HL-60 (cell line): ENCODE data around the gene FGF21.

ENCODE experiments used
- CTCF ChIP-seq: IDR thresholded peaks from one replicate; pipeline ENCODE4 v1.5.1; 2011; ENCODE audit warnings: low read length, control low read depth, inconsistent platforms; ENCODE audit not compliant: insufficient read depth
- GABPA ChIP-seq: IDR thresholded peaks from 2 replicates; pipeline ENCODE4 v1.6.1; 2012; ENCODE audit warnings: low read depth
- POLR2AphosphoS5 ChIP-seq: IDR thresholded peaks from 2 replicates; pipeline ENCODE4 v1.6.1; 2012; ENCODE audit warnings: low read depth
- REST ChIP-seq: IDR thresholded peaks from 2 replicates; pipeline ENCODE4 v1.6.1; 2012; ENCODE audit warnings: low read depth; ENCODE audit not compliant: insufficient replicate concordance

GRCh38 chr19:48720251-48720612 lies 35.1 kb upstream of the FGF21 start:
- TF ChIP-seq CTCF = no peak
- no peak for TF ChIP-seq GABPA
- TF ChIP-seq REST = no peak
- no peak for TF ChIP-seq POLR2AphosphoS5
